Thoracic aorta (tissue), 2 donors: ENCODE results near the gene MRNIP. TPM values are rescaled to one million over a fixed set of nuclear protein-coding genes. Genes with fewer than 3 reads are reported as not detected.

Source experiments
- ATAC-seq: fragments of 150-250 bp; one replicate; pipeline ENCODE4 v1.8.0; 2017; ENCODE audit warnings: low read depth; ENCODE audit not compliant: insufficient number of reproducible peaks, low FRiP score
- DNase-seq: peaks from one replicate; pipeline ENCODE4 v3.0.0-alpha.2; 2020; ENCODE audit warnings: low spot score
- H3K27ac ChIP-seq, 2 donors: fragments of 200-600 bp; sonication (generic); 1 replicate in 1 of 2; 2 replicates in 1 of 2; pipeline ENCODE4 v1.5.1; 2016; ENCODE audit warnings: mild to moderate bottlenecking in 2 of 2, moderate library complexity in 2 of 2
- H3K27me3 ChIP-seq: fragments of 200-600 bp; sonication (generic); replicated peaks from 2 replicates; pipeline ENCODE4 v1.6.0; 2016; ENCODE audit warnings: mild to moderate bottlenecking; ENCODE audit not compliant: insufficient read depth
- H3K36me3 ChIP-seq: fragments of 200-600 bp; sonication (generic); one replicate; pipeline ENCODE4 v1.5.1; 2016
- H3K4me1 ChIP-seq, 2 donors: fragments of 200-600 bp; sonication (generic); 1 replicate in 1 of 2; 2 replicates in 1 of 2; pipeline versions ENCODE4 v1.5.1 to v1.6.0; 2016; ENCODE audit warnings: low read depth in 2 of 2, mild to moderate bottlenecking in 1 of 2; ENCODE audit not compliant: control insufficient read depth in 1 of 2
- H3K4me3 ChIP-seq: fragments of 200-600 bp; sonication (generic); 2 replicates; pipeline ENCODE4 v1.5.1; 2016; ENCODE audit warnings: mild to moderate bottlenecking
- H3K9me3 ChIP-seq: fragments of 200-600 bp; sonication (generic); 2 replicates; pipeline ENCODE4 v1.5.1; 2016
- CTCF ChIP-seq: fragments of 200-600 bp; sonication (generic); IDR thresholded peaks from one replicate; pipeline ENCODE4 v1.5.1; 2019; ENCODE audit warnings: antibody characterized with exemption
- total RNA-seq, 2 donors: library from RNA; depleted of rRNA; stranded (reverse); fragments of >200 nt; gene quantifications; one replicate each; pipeline versions ENCODE4 v1.1.0 to v1.2.3, GENCODE V29; 2016

Gene MRNIP
- total RNA-seq, 2 donors from 2014 or later = 46.2 to 54.2 TPM

DNA sequence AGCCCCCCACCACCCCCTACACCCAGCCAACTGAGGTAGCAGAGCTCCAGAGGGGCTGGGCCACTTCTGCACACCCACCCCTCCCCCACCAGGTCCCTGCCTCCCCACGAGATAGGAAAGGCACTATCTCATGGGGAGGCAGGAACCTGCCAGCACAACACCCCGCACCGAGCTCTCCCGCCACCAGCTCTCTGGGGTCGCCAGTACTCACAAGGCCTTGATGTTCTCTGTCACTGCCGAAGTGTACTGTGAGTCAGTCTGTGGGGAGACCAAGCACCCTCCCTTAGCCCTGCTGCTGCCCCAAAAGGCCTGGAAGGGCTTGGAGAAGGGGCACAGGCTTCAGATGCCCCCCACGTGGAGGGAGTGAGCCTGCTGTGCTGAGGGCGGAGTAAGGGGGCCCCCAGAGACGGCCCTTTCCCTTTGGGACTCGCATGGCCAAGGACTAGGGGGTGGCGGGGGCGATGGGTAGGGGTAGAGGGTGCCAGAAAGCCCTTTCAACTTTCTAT, 57.9 kb downstream of the MRNIP start:
- Histone ChIP-seq H3K27me3 (no peaks in the 10 kb centered on the region), H3K36me3 (peaks cover 32% of the 10 kb centered on the region), H3K9me3 (no peaks in the 10 kb centered on the region), H3K4me1 (peaks cover 20 to 36% of the 10 kb centered on the region in 2 donors), H3K4me3 (no peak overlapping the region), H3K27ac (no peak overlapping the region)
- no peak for TF ChIP-seq CTCF
- no peak for DNase-seq
- no peak for ATAC-seq

GRCh38 chr5:179800071-179800695, 58.4 kb downstream of the MRNIP start:
- no peaks in the 10 kb centered on the region for H3K9me3 ChIP-seq
- no peak overlapping the region for H3K4me3 ChIP-seq
- H3K36me3 ChIP-seq = peaks cover 32% of the 10 kb centered on the region
- peaks cover 21 to 37% of the 10 kb centered on the region in 2 donors for H3K4me1 ChIP-seq
- no peaks in the 10 kb centered on the region for H3K27me3 ChIP-seq
- no peak for ATAC-seq
- no peak for DNase-seq
- H3K27ac ChIP-seq = no peak overlapping the region
- TF ChIP-seq CTCF = no peak

- peaks cover 21 to 37% of the 10 kb centered on the region in 2 donors for H3K4me1 ChIP-seq
- TF ChIP-seq CTCF = no peak
These were observed 59.0 kb downstream of the MRNIP start for GRCh38 chr5:179799644-179799973.

DNA sequence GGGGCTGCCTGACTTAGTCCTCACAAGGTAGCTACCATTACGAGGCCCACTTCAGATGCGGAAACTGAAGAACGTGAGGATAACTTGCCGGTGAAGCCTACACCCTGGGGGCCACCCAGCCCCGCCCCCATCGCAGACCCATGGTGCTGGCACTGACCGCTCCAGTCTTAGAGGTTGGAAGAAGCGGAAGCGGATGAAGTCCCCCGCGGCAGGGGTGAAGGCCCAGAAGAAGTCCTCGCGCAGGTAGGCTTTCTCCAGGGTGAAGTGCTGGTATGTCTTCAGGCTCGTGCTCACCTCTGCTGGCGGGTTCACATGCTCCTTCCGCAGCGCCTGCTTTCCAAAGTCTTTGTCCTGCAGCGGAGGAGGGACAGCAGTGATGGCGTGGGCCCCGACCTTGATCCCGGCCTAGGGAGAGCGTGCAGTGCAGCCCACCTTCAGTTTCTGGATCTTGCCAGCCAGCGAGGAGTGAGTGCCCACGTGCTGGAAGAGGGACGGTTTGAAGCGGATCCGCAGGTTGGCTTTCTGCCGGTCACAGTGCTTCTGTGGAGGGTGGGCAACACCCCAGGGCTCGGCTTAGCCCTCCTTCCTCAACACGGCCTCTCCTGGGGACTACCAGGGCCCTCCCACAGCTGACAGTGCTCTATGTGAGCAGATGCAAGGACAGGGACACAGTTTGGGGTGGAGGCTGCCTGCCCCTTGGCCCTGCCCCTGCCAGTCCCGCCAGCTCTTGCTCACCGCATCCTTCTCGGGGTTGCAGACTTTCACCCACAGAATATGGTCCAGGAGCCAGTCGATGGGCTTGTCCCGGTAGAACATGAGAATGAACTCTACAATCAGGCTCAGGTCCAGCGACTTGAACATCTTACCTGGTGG, 59.6 kb downstream of the MRNIP start:
- no peak for TF ChIP-seq CTCF
- no peak for DNase-seq
- no peak for ATAC-seq
- Histone ChIP-seq H3K27me3 (no peaks in the 10 kb centered on the region), H3K27ac (no peak overlapping the region), H3K36me3 (peaks cover 32% of the 10 kb centered on the region), H3K9me3 (no peaks in the 10 kb centered on the region), H3K4me1 (peaks cover 25 to 37% of the 10 kb centered on the region in 2 donors), H3K4me3 (no peak overlapping the region)

More at GRCh38 chr5:179799644-179799973, 59.0 kb downstream of the MRNIP start:
- no peak for DNase-seq
- no peaks in the 10 kb centered on the region for H3K9me3 ChIP-seq
- no peaks in the 10 kb centered on the region for H3K27me3 ChIP-seq
- H3K27ac ChIP-seq = no peak overlapping the region
- H3K36me3 ChIP-seq = peaks cover 32% of the 10 kb centered on the region
- no peak for ATAC-seq
- H3K4me3 ChIP-seq = no peak overlapping the region

DNA sequence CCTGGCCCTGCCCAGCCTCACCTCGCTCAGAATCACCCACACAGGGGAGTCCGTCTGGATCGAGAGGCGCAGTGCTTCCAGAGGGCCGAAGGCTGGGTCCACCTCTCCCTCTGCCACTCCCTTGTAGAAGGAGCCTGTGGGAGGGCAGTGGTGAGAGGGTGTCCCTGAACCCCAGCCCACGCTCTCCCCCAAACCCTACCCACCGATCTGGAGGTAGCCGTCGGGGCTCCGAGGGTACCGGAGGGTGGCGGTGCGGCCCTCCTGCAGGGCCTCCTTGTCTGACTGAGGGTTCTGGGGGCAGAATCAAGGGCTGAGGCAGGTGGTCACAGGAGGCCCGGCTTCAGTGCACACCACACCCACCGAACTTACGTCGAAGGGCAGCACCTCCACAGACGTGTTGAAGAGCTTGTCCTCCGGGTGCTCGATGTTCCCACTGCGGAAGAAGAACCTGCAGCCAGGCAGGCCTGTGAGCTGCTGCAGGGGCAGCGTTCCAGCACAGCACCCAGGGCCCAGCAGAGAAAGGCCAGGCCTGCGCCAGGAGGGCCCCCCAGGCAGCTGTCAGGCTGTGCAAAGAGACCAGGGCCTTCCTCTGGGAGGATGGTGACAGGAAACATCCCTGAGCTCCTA, 60.4 kb downstream of the MRNIP start:
- no peaks in the 10 kb centered on the region for H3K27me3 ChIP-seq
- peaks cover 27 to 40% of the 10 kb centered on the region in 2 donors for H3K4me1 ChIP-seq
- TF ChIP-seq CTCF = no peak
- H3K36me3 ChIP-seq = peaks cover 32% of the 10 kb centered on the region
- no peak overlapping the region for H3K27ac ChIP-seq
- DNase-seq (no peak), ATAC-seq (no peak)
- H3K9me3 ChIP-seq = no peaks in the 10 kb centered on the region
- no peak overlapping the region for H3K4me3 ChIP-seq
